ENCODE data around the gene OTOG.

DNA sequence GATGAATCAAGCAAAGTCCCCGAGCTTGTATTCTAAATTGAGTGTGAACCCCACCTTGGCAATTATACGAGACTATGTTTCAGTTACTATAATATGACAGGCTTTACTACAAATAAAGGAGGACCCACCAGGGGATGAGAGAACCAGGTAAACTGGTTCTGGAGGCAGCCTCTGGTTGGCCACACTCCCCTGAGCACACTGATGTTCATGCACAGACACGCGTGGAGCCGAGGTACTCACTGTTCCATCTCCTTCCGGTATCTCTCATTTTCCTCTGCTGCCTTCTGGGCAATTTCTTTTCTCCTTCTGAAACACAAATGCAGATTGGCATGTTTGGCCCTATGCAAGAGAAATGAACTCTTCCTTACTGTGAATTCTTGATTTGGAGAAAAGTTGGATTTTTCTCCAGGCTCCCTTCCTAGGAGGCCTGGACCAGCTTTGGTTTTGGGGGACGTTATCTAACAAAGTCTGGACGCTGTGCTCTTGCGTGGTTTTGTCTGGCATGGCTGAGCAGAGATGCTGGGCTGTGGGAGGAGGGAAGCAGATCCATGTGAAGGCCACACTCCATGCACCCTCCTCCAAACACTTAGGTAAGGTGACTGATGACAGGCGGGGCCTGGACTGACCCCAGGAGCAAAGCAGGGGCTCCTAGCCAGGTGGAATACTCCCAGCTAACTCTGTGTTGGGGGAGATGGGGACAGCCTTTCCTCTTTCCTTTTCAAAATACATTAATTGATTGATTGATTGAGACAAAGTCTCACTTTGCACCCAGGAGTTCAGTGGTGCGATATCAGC lies 25.8 kb upstream of the OTOG start:
- TF ChIP-seq CTCF (IDR thresholded peaks at IDR 0.05; ENCODE audit: low read depth, low read length) (no peak), POLR2A (IDR thresholded peaks at IDR 0.05; ENCODE audit: extremely low read depth, insufficient read length) (no peak), MAX (IDR thresholded peaks at IDR 0.05; ENCODE audit: low read depth, low read length) (no peak)

Measured in NB4 (cell line).